Neuronal stem cell (in vitro differentiated cells): ENCODE measurements around the gene ZNRF1.

Experiments
- DNase-seq: peaks from one replicate; pipeline ENCODE4 v3.0.0-alpha.2; 2013; ENCODE audit warnings: low spot score
- H2AFZ ChIP-seq: one replicate; pipeline ENCODE4 v1.6.1; 2013; ENCODE audit warnings: mild to moderate bottlenecking, low read length, inconsistent platforms
- H2AK5ac ChIP-seq: 2 replicates; pipeline ENCODE4 v1.6.1; 2013; ENCODE audit warnings: low read depth, mild to moderate bottlenecking, inconsistent platforms, low read length, moderate library complexity, mixed read lengths
- H2BK120ac ChIP-seq: 2 replicates; pipeline ENCODE4 v1.6.1; 2013; ENCODE audit warnings: low read depth, mild to moderate bottlenecking, inconsistent platforms, low read length, moderate library complexity, mixed read lengths
- H2BK12ac ChIP-seq: one replicate; pipeline ENCODE4 v1.6.1; 2013; ENCODE audit warnings: low read length, inconsistent platforms
- H2BK15ac ChIP-seq: 2 replicates; pipeline ENCODE4 v1.6.1; 2013; ENCODE audit warnings: mild to moderate bottlenecking, low read length, inconsistent platforms, mixed read lengths
- H2BK5ac ChIP-seq: one replicate; pipeline ENCODE4 v1.6.1; 2013; ENCODE audit warnings: inconsistent platforms, mild to moderate bottlenecking, low read length, moderate library complexity
- H3K14ac ChIP-seq: one replicate; pipeline ENCODE4 v1.6.1; 2013; ENCODE audit warnings: low read length, inconsistent platforms
- H3K18ac ChIP-seq: 2 replicates; pipeline ENCODE4 v1.6.1; 2013; ENCODE audit warnings: low read length, inconsistent platforms
- H3K23ac ChIP-seq: 2 replicates; pipeline ENCODE4 v1.6.1; 2013; ENCODE audit warnings: low read depth, mild to moderate bottlenecking, mixed read lengths, low read length, inconsistent platforms; ENCODE audit not compliant: poor library complexity
- H3K27ac ChIP-seq: replicated peaks from 3 replicates; pipeline ENCODE4 v1.5.1; 2013; ENCODE audit warnings: low read length, inconsistent platforms
- H3K27me3 ChIP-seq, 3 experiments: 2 replicates each; pipeline ENCODE4 v1.6.1; 2013; ENCODE audit warnings: low read length in 3 of 3, mild to moderate bottlenecking in 2 of 3, inconsistent platforms in 1 of 3, low read depth in 1 of 3, mixed read lengths in 1 of 3, moderate library complexity in 1 of 3; ENCODE audit not compliant: control insufficient read depth in 3 of 3, insufficient read depth in 3 of 3
- H3K36me3 ChIP-seq, 2 donors: replicated peaks in 1 of 2; 2 replicates each; pipeline ENCODE4 v1.6.1; 2013; ENCODE audit warnings: low read length in 2 of 2; ENCODE audit not compliant: control insufficient read depth in 2 of 2, insufficient read depth in 2 of 2
- H3K4ac ChIP-seq: 2 replicates; pipeline ENCODE4 v1.6.1; 2013; ENCODE audit warnings: inconsistent platforms, mild to moderate bottlenecking, low read length, moderate library complexity
- H3K4me1 ChIP-seq, 2 donors: 1 replicate in 1 of 2; 2 replicates in 1 of 2; pipeline ENCODE4 v1.6.1; 2013; ENCODE audit warnings: low read length in 2 of 2, low read depth in 1 of 2; ENCODE audit not compliant: control insufficient read depth in 2 of 2, insufficient read depth in 1 of 2
- H3K4me2 ChIP-seq: one replicate; pipeline ENCODE4 v1.6.1; 2013; ENCODE audit warnings: mild to moderate bottlenecking, low read length, inconsistent platforms; ENCODE audit not compliant: insufficient read depth, poor library complexity, severe bottlenecking
- H3K4me3 ChIP-seq, 2 donors: 2 replicates each; pipeline ENCODE4 v1.5.1; 2013; ENCODE audit warnings: low read length in 2 of 2, mild to moderate bottlenecking in 2 of 2, inconsistent platforms in 1 of 2, moderate library complexity in 1 of 2
- H3K79me1 ChIP-seq: one replicate; pipeline ENCODE4 v1.6.1; 2013; ENCODE audit warnings: low read depth, mild to moderate bottlenecking, inconsistent platforms, low read length, moderate library complexity
- H3K9ac ChIP-seq: one replicate; pipeline ENCODE4 v1.6.1; 2013; ENCODE audit warnings: mild to moderate bottlenecking, low read depth, low read length, inconsistent platforms; ENCODE audit not compliant: poor library complexity
- H3K9me3 ChIP-seq, 2 donors: replicated peaks in 1 of 2; 2 replicates each; pipeline versions ENCODE3 to v1.6.1; 2013; ENCODE audit warnings: low read length in 2 of 2, mild to moderate bottlenecking in 2 of 2, inconsistent platforms in 1 of 2, low read depth in 1 of 2, mixed read lengths in 1 of 2, moderate library complexity in 1 of 2; ENCODE audit not compliant: control insufficient read depth in 2 of 2, insufficient read depth in 1 of 2
- H4K8ac ChIP-seq: one replicate; pipeline ENCODE4 v1.6.1; 2013; ENCODE audit warnings: low read depth, mild to moderate bottlenecking, inconsistent platforms, low read length, moderate library complexity
- H4K91ac ChIP-seq: one replicate; pipeline ENCODE4 v1.6.1; 2013; ENCODE audit warnings: low read length, low read depth, mild to moderate bottlenecking, inconsistent platforms; ENCODE audit not compliant: poor library complexity
- WGBS, 2 donors: extraction: QIAGEN DNeasy Blood & Tissue Kit; methylation state at CpG; one replicate each; pipeline ENCODE4 v1.1.7; 2013; ENCODE audit warnings: missing lambda C conversion rate in 2 of 2, mixed read lengths in 1 of 2; ENCODE audit not compliant: insufficient read length in 2 of 2, insufficient replicate concordance in 1 of 2; ENCODE audit errors: extremely low coverage in 2 of 2; 5-methylcytosine and 5-hydroxymethylcytosine counted together

Gene ZNRF1

GRCh38 chr16:75087375-75087979 is 88.7 kb downstream of the ZNRF1 start:
- Histone ChIP-seq H3K4me1 (peaks cover 4 to 10% of the 10 kb centered on the region in 2 donors), H4K91ac (no peak overlapping the region), H2AFZ (no peak overlapping the region), H2BK12ac (no peak overlapping the region), H3K36me3 (peaks cover 4 to 8% of the 10 kb centered on the region in 2 donors), H3K4ac (no peak overlapping the region), H3K9ac (no peak overlapping the region), H3K14ac (no peak overlapping the region), H3K27me3 (no peaks in the 10 kb centered on the region), H3K23ac (no peak overlapping the region), H2BK15ac (no peak overlapping the region), H3K4me2 (no peak overlapping the region), H2BK5ac (no peak overlapping the region), H3K4me3 (no peak overlapping the region), H4K8ac (no peak overlapping the region), H2AK5ac (no peak overlapping the region), H3K27ac (no peak overlapping the region), H3K9me3 (no peaks in the 10 kb centered on the region), H2BK120ac (no peak overlapping the region), H3K79me1 (peaks cover 6% of the 10 kb centered on the region), H3K18ac (no peak overlapping the region)
- WGBS, 2 donors = no CpG with 5 or more reads among the region's 10 CpGs
- no peak for DNase-seq

GRCh38 chr16:75088216-75088615 is 89.4 kb downstream of the ZNRF1 start:
- no peak overlapping the region for H3K14ac ChIP-seq
- H3K4me2 ChIP-seq = no peak overlapping the region
- H3K9ac ChIP-seq = no peak overlapping the region
- H2AK5ac ChIP-seq = no peak overlapping the region
- no peak overlapping the region for H2AFZ ChIP-seq
- no peak overlapping the region for H3K4me3 ChIP-seq
- H3K27me3 ChIP-seq = no peaks in the 10 kb centered on the region
- DNase-seq = no peak
- H2BK12ac ChIP-seq = no peak overlapping the region
- H3K79me1 ChIP-seq = peaks cover 6% of the 10 kb centered on the region
- no peak overlapping the region for H3K18ac ChIP-seq
- H3K4ac ChIP-seq = no peak overlapping the region
- no peaks in the 10 kb centered on the region for H3K9me3 ChIP-seq
- no peak overlapping the region for H4K8ac ChIP-seq
- WGBS, 2 donors = no CpG with 5 or more reads among the region's 3 CpGs
- no peak overlapping the region for H3K27ac ChIP-seq
- no peak overlapping the region for H4K91ac ChIP-seq
- H3K36me3 ChIP-seq = peaks cover 4 to 8% of the 10 kb centered on the region in 2 donors
- H2BK120ac ChIP-seq = no peak overlapping the region
- peaks cover 4 to 10% of the 10 kb centered on the region in 2 donors for H3K4me1 ChIP-seq
- H2BK5ac ChIP-seq = no peak overlapping the region
- no peak overlapping the region for H2BK15ac ChIP-seq
- H3K23ac ChIP-seq = no peak overlapping the region

GRCh38 chr16:75088934-75089333 is 90.1 kb downstream of the ZNRF1 start:
- H2AK5ac ChIP-seq = no peak overlapping the region
- H2BK12ac ChIP-seq = no peak overlapping the region
- no CpG with 5 or more reads among the region's 8 CpGs for WGBS, 2 donors
- no peaks in the 10 kb centered on the region for H3K9me3 ChIP-seq
- H3K36me3 ChIP-seq = peaks cover 4 to 15% of the 10 kb centered on the region in 2 donors
- H3K14ac ChIP-seq = no peak overlapping the region
- no peak overlapping the region for H2AFZ ChIP-seq
- H3K79me1 ChIP-seq = peaks cover 3% of the 10 kb centered on the region
- DNase-seq = no peak
- H3K4me3 ChIP-seq = no peak overlapping the region
- no peak overlapping the region for H3K18ac ChIP-seq
- H4K8ac ChIP-seq = no peak overlapping the region
- no peak overlapping the region for H3K27ac ChIP-seq
- H3K4ac ChIP-seq = no peak overlapping the region
- H3K4me1 ChIP-seq = peaks cover 4 to 6% of the 10 kb centered on the region in 2 donors
- H3K23ac ChIP-seq = no peak overlapping the region
- H4K91ac ChIP-seq = no peak overlapping the region
- no peak overlapping the region for H2BK120ac ChIP-seq
- no peak overlapping the region for H2BK5ac ChIP-seq
- H3K4me2 ChIP-seq = no peak overlapping the region
- H3K27me3 ChIP-seq = no peaks in the 10 kb centered on the region
- no peak overlapping the region for H3K9ac ChIP-seq
- no peak overlapping the region for H2BK15ac ChIP-seq

DNA sequence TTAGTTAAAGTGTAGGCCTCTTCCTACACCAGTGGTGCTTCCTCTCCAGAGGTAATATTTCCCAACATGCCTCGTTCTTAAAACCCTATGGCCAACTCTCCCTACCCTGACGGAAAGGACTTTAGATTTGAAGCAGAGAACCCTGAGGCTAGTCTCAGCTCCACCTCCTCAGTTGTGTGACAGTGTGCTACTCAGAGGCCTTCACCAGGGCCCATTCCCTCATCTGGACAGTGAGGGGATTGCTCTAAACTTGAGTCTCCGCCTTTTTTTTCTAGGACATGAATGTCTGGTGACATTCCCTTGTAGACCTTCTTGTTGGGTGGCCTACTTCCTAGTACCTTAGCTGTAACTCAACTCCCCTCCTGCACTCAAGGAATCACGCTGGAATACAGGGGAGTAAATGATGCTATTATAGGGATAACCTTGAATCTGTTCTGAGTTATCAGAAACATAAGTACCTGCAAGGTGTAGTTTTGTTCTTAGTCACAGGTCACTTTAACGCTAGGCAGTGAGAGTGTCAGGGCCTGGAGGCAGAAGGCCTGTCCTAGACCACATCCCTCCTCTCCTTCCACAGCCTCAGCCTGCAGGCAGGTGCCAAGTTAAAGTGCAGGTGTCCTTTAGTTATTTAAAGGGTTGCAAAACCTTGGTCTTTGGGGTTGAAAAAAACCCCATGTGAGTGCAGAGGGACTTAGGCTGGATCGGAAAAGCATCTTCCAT is 90.8 kb downstream of the ZNRF1 start:
- peaks cover 4 to 19% of the 10 kb centered on the region in 2 donors for H3K36me3 ChIP-seq
- H3K14ac ChIP-seq = no peak overlapping the region
- no peak overlapping the region for H3K23ac ChIP-seq
- H3K9me3 ChIP-seq = no peaks in the 10 kb centered on the region
- no peak overlapping the region for H2BK12ac ChIP-seq
- H3K27me3 ChIP-seq = no peaks in the 10 kb centered on the region
- no peak overlapping the region for H2AFZ ChIP-seq
- no peak overlapping the region for H3K27ac ChIP-seq
- no peak overlapping the region for H2BK5ac ChIP-seq
- H3K4ac ChIP-seq = no peak overlapping the region
- no peak overlapping the region for H2BK15ac ChIP-seq
- no peak overlapping the region for H3K4me3 ChIP-seq
- H2AK5ac ChIP-seq = no peak overlapping the region
- WGBS, 2 donors = no CpG with 5 or more reads among the region's 6 CpGs
- no peak overlapping the region for H2BK120ac ChIP-seq
- H3K9ac ChIP-seq = no peak overlapping the region
- H3K18ac ChIP-seq = no peak overlapping the region
- H3K4me2 ChIP-seq = no peak overlapping the region
- H3K4me1 ChIP-seq = peaks cover 4% of the 10 kb centered on the region in 2 donors
- no peak overlapping the region for H4K8ac ChIP-seq
- no peak overlapping the region for H4K91ac ChIP-seq
- DNase-seq = no peak
- peaks cover 1% of the 10 kb centered on the region for H3K79me1 ChIP-seq
